HG03095 (cell line): ENCODE measurements around the gene SRPRB.

Experiments
- ATAC-seq: cut with Tn5 transposase; IDR thresholded peaks from one replicate; pipeline ENCODE4 v1.9.1; 2021; ENCODE audit warnings: moderate library complexity; ENCODE audit not compliant: unreplicated experiment

The SRPRB gene

DNA sequence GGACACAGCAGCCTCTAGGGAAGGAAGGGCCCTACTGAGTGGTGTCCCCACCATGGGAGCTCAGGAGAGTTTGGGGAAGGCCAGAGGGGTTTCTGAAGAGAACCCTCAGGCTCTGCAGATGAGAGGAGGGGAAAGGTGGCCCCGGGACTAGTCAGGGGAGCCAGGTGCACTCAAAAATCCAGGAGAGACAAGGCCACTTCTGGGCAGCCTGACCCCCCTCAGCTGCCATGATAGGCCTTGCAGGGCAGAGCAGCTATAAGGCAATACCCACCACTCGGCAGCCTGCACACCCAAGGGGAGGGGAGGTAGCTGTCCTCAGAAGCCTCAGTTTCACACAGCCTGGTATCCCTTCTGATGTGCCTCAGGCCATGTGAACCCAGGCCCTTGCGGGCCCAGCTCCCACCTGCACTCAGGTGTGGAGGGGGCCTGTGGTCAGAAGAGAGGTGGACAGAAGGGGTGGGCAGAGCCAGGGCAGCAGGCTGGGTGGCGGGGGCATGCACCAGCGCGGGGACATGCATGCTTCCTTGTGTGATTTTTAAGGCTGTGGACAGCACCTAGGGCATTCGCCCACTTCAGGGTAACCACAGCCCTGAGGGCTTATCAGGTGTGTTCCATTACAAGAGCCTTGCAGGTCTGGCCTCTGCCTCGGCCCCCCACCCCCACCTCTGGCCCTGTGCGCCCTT, 34.6 kb downstream of the SRPRB start:
- no peak for ATAC-seq

- no peak for ATAC-seq
Observed at GRCh38 chr3:133840767-133841166, 35.2 kb downstream of the SRPRB start.

DNA sequence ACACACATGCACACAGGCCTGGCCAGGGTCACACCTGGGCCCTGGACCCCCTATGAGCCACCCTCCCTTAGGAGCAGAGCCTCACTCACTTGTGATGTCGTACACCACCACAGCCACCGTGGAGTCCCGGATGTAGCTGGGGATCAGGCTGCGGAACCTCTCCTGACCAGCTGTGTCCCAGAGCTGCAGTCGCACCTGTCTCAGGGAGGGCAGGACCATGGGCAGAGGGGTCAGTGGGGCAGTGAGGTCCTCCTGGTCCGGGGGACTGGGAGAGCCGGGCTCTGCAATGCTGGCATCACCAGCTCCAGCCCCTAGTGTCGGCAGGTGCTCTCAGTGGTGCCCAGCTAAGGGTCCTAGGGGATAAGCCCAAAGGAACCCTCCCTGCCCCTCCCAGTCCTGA, 35.6 kb downstream of the SRPRB start:
- no peak for ATAC-seq

GRCh38 chr3:133842158-133842557, 36.5 kb downstream of the SRPRB start:
- no peak for ATAC-seq

DNA sequence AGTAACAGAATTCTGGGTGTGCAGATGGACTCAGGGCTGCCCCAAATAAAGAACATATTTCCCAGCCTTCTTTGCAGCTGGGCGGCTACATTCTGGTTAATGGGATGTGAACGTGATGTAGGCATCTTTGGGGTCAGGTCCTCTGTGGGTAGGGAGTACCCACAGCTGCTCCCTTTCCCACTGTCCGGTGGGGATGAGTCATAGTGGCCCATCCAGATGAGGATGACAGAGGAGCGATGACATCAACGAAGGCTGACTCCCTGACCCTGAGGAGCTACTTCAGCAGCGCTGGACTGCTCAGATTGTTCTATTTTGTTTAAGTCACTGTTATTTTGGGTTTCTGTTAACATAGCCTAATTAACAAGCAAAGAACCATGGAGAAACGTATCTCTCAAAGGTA, 38.0 kb downstream of the SRPRB start:
- no peak for ATAC-seq

GRCh38 chr3:133845127-133845526, 39.5 kb downstream of the SRPRB start:
- no peak for ATAC-seq

- ATAC-seq: no peak
Observed at GRCh38 chr3:133849346-133849745, 43.7 kb downstream of the SRPRB start.

GRCh38 chr3:133850034-133850433, 44.4 kb downstream of the SRPRB start:
- no peak for ATAC-seq

GRCh38 chr3:133851266-133851906, 45.8 kb downstream of the SRPRB start:
- no peak for ATAC-seq

DNA sequence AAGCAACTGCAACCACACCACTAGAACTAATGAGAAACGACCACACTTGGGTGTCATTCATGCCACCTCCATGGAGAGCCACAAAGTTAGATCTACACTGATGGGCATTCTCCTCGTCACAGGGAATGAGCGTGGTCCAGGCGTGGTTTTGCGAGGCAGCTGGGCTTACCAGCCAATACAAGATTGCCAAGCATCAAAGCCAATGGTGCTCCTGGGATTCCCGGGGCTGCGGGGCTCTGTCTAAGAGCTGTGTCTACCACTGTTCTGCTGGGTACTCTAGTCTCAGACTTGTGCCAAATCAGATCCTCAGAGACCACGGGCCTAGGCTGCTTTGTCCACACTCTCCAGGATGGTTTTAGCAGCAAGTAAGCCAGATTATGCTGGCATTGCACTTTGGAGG, 46.3 kb downstream of the SRPRB start:
- no peak for ATAC-seq

GRCh38 chr3:133853063-133853924, 47.7 kb downstream of the SRPRB start:
- no peak for ATAC-seq

GRCh38 chr3:133853925-133854227, 48.3 kb downstream of the SRPRB start:
- no peak for ATAC-seq

DNA sequence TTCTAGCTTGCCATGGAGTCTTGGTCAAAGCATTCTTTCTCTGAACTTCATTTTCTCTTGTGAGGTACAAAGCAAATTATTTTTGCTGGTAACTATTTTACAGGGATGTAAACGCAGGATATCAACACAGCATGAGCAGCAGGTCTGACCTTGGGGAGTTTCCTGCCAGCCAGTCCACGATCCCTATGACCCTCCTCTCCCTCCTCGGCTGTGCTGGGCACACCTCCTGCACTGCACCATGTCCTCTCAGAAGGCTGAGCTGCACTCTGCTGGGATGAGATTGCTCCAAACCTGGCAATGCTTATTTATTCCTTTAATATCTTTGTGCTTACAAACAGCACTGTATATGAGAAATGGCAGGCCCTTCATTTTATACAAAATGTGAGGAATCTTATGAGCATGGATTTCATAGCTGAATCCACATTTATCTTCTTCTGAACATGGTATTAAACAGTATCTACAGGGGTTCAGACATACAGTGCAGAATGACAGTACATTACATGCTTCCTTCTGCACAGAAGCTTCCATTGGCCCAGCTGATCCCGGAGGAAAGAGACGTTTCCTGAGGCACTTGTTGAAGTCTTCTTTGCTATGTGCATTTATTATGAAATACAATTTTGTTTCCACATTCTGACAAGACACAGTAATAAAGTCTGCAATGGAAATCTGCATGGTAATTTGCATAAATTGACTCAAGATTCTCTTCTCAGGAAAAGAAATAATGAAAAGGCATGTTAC, 48.8 kb downstream of the SRPRB start:
- ATAC-seq: no peak

- no peak for ATAC-seq
Observed at GRCh38 chr3:133855002-133855370, 49.4 kb downstream of the SRPRB start.

GRCh38 chr3:133855772-133856171, 50.2 kb downstream of the SRPRB start:
- ATAC-seq: no peak

DNA sequence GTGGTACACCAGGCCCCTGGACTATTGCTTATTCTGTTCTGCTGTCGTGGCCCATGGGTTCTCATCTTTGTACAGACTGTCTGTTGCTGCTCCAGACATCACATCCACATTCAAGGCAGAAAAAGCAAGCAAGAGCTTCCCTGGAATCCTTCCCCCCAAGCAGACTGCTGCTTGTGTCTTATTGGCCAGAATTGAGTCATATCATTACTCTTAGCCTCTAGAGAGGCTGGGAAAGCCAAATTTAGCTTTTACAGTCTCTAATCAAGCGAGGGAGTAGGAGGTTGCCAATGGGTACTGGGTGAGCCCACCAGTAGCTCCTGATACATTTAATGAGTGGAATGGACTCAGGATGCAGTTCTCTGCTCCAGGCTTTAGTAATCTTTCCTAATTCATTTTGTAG, 50.7 kb downstream of the SRPRB start:
- no peak for ATAC-seq

- ATAC-seq: no peak
Observed at GRCh38 chr3:133857767-133858166, 52.2 kb downstream of the SRPRB start.

DNA sequence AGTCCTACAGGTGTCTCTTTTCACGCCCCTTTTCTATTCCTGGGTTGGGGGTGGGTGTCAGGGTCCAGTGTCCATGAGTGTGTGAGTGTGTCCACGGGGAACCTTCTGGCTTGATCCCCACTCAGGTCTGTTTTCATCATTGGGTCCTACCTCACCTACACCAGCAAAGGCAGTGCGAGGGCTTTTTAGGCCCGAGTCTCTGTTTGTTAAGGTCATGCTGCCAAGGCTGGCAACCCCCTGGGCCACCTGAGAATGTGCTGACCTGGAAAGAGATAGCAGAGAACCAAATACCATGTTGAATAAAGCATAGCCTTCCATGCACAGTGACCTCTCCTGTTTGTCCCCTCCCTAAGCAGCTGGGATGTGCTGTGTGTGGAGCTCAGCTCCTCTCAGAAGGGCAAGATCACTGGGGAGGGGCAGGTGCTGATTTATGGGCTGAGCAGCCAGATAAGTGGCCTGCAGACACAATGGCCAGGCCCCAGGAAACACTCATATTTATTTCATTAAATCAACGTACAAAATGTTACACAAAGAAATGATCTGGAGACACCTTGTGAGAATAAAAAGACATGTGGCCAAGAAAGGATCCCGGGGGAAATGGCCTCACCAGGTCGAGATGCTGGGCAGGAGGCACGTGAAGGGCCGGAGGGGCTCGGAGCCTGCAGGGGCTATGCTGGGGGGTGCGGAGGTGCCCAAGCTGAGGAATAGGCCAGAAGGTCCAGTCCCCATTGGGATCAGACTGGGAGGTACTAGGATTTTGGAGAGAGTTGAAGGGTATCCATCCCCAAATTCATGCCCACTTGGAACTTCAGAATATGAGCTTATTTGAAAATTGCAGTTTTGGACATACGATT, 54.0 kb downstream of the SRPRB start:
- ATAC-seq: no peak

- ATAC-seq: no peak
Observed at GRCh38 chr3:133860519-133860918, 54.9 kb downstream of the SRPRB start.

DNA sequence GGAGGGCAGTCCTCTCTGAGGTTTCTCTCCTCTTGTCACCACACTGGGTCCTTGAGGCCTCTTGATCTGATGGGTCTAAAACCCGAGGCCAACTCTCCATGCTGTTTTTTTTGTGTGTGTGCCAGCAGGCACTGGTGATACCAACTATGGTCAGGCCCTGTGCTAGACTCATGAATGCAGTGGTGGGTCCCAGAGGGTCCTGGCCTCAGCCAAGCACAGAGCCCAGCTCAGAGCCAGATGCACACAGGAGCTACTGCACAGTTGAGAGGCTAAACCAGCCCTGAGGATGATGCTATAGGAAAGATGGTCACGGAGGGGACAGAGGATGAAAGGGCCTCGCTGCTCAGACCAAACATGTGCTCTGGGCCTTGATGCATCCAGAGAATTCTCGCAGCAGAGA, 56.5 kb downstream of the SRPRB start:
- no peak for ATAC-seq

DNA sequence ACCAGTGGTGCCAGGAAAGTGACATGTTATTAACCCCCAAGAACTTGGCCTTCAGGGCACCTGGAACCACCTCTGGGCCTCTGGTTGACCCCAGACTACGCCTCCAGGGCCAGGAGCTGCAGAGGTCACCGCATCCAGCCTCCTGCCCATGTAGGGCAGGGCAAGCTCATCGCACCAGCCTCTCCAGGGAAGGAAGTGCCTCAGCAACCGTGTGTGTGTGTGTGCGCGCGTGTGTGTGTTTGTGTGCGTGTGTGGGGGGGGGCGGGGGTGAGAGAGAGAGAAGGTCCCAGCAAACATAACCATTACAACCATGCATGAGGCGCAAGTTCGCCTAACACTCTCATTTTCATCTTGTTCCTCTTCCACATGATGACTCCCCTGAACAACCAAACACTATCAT, 58.3 kb downstream of the SRPRB start:
- no peak for ATAC-seq
